HG02870 (cell line): ENCODE data around the gene TMEM130.

ENCODE experiments used
- ATAC-seq: cut with Tn5 transposase; IDR thresholded peaks from one replicate; pipeline ENCODE4 v1.9.1; 2021; ENCODE audit warnings: mild to moderate bottlenecking, moderate library complexity; ENCODE audit not compliant: unreplicated experiment

Gene TMEM130, protein sequence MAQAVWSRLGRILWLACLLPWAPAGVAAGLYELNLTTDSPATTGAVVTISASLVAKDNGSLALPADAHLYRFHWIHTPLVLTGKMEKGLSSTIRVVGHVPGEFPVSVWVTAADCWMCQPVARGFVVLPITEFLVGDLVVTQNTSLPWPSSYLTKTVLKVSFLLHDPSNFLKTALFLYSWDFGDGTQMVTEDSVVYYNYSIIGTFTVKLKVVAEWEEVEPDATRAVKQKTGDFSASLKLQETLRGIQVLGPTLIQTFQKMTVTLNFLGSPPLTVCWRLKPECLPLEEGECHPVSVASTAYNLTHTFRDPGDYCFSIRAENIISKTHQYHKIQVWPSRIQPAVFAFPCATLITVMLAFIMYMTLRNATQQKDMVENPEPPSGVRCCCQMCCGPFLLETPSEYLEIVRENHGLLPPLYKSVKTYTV

DNA sequence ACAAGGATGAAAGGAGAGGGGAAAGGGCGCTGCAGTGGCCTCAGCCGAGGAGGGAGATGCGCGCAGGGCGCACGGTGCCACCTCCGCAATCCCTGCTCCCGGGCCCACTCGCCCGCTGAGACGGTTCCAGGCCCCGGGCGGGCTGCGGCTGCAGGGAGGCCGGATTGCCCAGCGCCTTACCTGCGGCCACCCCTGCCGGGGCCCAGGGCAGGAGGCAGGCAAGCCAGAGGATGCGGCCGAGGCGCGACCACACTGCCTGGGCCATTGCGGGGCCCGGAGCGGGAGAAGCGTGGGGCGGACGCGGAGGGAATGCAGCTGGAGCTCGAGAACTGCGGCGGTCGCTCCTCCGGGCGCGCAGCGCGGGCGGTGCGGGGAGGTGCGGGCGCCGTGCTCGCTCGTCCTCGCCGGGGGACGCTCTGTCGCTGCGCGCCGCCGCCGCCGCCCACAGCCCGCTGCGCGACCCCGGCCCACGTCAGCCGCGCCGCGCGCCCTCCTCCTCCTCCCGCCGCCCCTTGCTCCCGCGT, at the start of gene TMEM130:
TMEM130 (minus strand) TSS at position 418 of the 524 bp plus-strand sequence; CDS start at position 265, 153 bp downstream.
- ATAC-seq: no peak

DNA sequence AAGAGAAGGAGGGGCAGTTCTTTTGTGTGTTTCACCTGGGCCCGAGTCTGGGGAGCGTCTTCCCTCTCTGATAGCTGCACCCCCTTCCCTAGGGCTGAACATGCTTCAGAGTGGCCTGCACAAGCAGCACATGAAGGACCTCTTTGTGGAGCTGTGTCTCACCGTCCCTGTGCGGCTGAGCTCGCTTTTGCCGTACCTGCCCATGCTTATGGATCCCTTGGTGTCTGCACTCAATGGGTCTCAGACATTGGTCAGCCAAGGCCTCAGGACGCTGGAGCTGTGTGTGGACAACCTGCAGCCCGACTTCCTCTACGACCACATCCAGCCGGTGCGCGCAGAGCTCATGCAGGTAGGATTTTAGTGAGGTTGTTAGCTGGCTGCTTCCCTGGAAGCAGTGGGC, 47.5 kb upstream of the TMEM130 start:
- no peak for ATAC-seq

DNA sequence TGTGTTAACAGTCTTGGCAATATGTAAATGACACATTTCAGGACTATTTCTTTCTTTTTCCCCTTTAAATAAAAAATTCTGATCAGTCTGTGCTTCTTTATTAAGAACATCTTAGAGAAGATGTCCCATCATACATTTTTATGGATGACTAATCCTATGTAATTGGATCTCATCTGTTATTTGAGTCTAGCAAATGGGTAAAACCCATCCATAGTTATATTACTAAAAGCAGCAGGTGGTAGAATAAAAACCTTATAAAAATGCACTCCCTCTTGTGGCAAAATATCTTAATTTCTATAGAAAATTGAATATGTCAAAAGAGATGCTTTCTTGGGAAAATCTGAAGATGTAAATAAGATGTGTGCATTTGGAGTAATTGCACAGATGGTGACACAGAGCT, 43.8 kb upstream of the TMEM130 start:
- no peak for ATAC-seq

DNA sequence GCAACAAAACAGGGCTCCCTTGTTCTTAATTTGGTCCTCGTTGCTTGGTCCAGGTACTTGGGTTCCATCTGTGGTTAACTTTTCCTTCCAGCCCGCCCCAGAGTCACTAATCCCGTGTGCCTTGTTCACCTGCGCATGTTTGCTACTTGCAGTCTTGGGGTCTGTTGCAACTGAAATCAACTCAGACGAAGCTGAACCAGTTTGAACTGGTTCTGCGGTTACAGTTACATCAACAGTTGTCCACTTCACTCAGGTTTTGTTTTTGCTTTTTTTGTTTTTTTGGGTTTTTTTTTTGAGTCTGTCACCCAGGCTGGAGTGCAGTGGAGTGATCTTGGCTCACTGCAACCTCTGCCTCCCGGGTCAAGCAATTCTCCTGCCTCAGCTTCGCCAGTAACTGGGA, 43.2 kb upstream of the TMEM130 start:
- no peak for ATAC-seq

DNA sequence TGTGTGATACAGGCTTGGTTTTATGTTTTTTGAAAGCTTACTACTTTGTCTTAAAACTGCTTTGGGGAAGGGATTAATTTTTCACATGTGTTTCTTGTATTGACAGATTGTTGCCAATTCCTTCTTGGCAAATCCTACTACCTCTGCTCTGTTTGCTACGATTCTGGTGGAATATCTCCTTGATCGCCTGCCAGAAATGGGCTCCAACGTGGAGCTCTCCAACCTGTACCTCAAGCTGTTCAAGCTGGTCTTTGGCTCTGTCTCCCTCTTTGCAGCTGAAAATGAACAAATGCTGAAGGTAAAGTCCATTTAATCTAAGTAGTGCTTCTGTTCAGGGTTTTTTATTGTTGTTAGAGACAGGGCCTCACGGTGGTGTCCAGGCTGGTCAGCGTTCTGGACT, 42.1 kb upstream of the TMEM130 start:
- no peak for ATAC-seq

DNA sequence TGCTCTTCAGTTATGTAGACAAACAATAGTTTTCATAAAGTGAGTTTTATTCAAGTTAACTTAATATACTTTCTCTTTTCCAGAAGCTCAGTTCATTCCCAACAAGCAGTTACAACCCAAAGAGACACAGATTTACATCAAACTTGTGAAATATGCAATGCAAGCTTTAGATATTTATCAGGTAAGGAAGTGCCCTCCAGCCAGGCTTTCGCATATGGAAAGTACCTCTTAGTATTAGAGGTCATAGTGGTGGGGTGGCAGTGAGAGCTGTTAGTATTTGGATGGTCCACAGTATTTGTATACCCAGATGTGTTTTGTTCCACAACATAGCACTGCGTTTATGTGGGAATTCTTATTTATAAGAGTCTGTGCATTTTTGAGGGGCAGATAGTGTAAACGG, 40.6 kb upstream of the TMEM130 start:
- ATAC-seq: no peak

DNA sequence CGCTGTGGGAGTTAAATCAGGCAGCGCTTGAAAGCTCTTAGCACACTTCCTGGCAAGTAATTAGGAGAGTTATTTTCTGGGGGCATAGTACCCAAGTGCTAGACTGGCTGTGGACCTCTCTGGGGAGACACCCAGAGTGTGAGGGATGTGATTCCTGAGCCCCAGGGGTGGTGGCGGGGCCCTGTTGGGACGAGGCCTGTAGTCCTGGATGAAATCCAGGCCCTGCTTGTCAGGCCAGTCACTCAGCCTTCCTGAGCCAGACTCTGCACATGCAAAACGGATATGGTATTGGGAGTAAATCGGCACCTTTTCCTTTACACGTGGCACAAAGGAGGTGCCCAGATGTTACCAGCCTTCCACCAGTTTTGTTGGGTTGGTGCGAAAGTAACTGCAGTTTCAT, 39.7 kb upstream of the TMEM130 start:
- no peak for ATAC-seq

DNA sequence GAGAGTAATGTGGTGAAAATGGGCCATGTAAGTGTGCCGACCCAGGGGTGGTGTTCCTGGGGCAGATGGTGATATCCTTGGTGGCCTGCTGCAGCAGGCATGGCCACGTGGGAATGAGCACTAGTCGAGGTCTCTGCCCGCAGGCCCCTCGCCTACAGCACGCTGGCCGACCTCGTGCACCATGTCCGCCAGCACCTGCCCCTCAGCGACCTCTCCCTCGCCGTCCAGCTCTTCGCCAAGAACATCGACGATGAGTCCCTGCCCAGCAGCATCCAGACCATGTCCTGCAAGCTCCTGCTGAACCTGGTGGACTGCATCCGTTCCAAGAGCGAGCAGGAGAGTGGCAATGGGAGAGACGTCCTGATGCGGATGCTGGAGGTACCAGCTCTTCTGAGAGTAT, 38.8 kb upstream of the TMEM130 start:
- no peak for ATAC-seq

DNA sequence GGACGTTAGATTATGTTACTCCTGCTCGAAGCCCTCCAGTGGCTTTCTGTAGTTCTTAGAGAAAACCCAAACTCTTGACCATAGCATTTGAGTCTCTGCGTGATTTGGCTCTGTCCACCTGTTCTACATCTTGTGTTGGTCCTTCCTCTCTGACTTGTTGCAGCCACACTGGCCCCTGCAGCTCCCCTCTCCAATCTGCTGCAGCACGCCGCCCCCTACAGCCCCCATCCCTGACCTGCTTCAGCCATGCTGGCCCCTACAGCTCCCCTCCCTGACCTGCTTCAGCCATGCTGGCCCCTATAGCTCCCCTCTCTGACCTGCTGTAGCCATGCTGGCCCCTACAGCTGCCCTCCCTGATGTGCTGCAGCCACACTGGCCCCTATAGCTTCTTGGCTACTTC, 37.8 kb upstream of the TMEM130 start:
- ATAC-seq: no peak

DNA sequence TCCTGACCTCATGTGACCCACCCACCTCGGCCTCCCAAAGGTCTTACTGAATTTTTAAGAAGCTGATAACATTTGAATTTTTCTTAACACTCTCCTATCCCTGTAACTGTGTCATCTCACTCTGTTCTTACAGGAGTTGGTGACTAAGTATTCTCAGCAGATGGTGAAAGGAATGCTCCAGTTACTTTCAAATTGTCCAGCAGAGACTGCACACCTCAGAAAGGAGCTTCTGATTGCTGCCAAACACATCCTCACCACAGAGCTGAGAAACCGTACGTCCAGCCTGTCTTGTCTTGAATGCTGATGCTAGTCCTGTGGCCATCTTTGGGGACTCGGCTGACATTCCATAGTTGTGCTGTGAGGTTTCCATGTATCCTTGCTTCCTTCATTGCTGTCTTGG, 33.4 kb upstream of the TMEM130 start:
- no peak for ATAC-seq

DNA sequence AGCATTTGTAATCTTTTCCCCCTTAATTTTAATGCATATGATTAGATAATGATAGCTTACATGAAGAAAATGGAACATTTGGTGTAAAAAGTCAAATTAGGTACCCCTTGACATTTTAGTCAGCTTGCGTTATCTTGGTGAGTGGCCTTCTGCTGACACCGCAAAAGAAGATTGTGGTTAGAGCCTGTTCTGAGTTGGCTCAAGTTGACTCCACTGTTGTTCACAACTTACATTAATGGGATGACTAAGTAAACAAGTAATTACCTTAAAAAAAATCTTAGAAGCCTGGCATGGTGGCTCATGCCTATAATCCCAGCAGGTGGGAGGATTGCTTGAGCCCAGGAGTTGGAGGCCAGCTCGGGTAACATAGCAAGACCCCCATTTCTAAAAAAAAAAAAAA, 32.7 kb upstream of the TMEM130 start:
- ATAC-seq: no peak

DNA sequence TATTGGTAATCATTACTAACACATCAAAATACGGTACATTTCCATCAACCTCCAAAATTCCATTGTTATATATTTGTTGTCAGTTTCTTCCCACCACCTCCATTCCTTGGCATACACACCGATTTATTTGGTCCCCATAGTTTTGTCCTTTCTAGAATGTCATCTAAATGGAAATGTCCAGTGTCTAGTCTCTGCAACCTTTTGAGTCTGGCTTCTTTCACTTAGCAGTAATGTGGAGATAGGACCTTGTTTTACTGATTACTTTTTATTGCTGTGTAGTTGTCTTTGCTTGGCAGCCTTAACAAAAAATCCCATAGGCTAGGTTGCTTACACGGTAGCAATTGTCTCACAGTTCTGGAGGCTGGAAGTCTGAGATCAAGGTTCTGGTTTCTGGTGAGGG, 31.0 kb upstream of the TMEM130 start:
- ATAC-seq: no peak

DNA sequence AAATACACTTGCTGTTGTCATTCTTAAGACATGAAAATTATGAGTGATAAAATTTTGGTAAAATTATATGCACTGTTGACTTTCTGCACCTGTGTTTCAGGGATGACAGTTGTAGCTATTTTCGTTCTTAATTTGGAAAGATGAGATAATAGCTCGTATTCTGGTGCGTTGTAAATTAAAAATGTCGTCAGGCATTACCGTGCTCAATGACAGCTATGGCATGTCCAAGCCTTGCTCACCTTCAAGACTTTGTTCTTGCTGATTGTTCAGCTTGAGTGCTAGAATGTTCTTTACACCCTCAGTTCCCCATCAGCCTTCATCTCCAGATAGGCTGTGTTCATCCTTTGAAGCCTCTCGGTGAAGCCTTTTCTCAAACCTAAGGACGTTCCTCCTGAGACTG, 30.0 kb upstream of the TMEM130 start:
- ATAC-seq: no peak

DNA sequence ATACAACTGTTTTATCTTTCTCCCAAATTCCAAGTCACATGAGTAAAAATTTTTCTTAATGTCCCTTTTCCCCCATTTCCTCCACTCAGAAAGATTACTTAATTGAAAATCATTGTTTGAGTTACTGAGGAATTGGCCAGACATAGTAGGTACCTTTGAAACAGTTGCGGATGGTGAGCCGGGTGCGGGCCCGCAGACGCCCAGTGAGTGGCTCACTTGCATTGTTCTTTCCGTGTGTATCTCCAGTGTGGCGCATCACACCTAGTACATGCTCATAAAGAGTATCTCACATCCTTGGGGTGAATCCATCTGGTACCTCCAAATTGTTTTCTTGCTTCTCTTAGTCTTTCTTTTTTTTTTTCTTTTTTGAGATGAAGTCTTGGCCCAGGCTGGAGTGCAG, 22.8 kb upstream of the TMEM130 start:
- no peak for ATAC-seq

DNA sequence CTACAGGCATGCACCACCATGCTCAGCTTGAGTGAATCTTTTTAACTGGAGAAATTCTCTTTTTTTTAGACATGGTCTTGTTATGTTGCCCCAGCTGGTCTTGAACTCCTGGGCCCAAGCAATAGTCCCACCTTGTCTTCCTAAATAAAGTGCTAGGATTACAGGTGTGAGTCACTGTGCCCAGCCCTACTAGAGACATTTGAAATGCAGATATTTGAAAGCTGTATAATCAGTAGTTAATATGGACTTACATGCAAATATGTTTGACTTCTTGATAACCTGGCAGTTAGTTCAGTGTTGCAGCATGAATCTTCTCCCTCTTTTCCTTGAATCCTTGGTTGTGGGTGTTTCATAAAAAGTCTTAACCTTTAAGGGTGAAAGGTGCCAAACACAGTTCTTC, 17.2 kb upstream of the TMEM130 start:
- no peak for ATAC-seq

DNA sequence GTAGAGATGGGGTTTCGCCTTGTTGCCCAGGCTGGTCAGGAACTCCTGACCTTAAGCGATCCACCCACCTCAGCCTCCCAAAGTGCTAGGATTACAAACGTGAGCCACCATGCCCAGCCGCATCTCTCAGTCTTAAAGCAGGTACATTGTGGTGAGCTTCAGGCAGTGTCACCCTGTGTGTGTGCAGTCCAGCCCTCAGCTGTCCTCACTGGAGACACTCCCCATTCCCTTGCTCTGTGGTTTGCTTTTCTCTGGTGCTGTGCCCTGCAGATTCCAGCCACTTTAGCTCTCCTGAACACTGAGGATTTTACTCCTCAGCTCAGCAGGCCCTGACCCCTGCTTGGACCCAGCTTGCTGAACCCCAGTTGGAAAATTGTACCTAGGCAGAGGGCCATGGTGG, 14.6 kb upstream of the TMEM130 start:
- no peak for ATAC-seq

DNA sequence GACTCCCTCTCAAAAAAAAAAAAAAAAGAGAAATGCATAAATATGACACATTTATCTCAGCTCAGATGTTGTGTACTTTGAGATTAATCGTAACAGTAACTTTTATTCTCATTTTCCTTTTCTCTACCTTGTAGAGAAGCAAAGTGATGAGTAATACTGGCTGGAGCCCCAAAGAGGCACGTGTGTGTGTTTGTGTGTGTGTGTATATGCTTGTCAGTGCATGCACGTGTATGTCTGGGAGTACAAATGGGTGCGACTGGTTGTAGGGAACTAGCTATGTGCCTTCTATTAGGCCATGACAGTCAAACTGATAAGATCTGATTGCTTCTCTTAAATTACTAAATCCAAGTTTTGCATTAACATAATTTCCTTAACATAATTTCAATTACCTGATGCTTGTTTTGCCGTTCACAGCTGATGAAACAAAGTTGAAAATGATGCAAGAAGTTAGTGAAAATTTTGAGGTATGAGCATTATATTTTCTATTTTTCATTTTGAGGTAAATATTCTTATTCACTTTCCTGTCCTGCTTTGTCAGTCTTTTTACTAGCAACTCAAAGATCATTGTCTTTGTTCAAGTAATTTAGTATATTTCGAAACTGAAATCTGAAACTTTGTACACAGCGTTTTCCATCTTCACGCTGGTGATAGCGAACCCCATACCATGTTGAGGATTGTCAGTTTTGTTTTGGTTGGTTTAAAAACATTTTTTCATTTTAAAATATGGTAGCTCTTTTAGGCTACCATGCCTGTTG, 11.9 kb upstream of the TMEM130 start:
- ATAC-seq: no peak

DNA sequence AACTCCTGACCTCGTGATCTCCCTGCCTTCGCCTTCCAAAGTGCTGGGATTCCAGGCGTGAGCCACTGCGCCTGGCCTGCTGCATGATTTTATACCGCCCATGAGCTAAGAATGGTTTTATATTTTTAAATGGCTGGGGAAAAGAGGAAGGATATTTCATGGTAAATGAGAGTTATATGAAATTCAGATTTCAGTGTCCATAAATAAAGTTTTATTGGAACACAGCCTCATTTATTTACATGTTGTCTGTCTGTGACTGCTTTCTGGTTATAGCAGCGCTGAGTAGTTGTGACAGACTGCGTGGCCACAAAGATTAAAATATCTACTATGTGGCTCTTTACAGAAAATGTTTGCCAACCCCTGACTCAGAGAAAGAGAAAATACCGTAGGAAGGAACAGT, 10.7 kb upstream of the TMEM130 start:
- no peak for ATAC-seq

DNA sequence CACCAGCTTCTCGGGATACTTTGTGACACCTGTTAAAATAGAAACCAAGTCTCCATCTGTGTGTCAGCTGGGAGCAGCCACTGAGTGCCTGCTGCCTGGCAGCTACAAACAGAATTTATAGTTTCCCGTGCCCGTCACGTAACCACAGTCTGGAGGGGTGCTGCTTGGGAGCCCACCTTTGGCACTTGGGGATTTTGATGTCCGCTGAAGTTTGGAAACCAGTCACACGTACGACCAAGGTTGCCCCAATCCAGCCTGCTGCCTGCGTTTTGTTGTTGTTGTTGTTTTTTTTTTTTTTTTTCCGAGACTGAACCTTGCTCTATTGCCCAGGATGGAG, 10.1 kb upstream of the TMEM130 start:
- no peak for ATAC-seq

DNA sequence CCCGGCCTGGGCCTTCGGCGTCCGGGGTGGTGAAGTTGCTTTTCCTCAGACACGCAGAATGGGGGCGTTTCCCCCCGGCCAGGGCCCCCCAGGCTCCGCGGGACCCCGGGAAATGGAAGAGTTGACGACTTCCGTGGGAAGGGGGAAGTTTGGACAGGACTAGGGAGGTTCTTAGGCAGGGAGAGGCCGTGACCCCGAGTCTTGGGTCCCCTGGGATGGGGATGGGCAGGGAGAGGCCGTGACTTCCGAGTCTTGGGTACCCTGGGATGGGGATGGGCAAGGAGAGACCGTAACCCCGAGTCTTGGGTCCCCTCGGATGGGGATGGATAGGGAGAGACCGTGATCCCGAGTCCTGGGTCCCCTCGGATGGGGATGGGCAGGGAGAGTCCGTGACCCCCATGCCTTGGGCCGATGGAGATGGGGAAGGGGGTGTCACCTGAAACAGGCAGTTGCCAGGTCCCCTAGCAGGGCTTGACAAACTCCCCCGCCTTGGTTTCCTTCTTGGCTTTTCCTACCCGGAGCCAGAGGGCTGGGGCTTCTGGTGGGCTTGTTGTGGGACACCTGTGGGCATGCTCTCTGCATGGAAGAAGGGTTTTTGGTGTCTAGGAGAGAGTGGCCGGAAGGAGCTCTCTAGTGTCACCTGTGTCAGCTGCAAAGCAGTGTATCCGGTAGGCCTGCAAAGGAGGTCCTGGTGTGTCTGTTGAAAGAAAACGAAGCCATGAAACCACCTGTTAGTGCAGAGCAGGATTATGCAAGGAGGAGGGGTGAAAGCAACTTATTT, 9.6 kb upstream of the TMEM130 start:
- peak; percentile 81 for ATAC-seq

DNA sequence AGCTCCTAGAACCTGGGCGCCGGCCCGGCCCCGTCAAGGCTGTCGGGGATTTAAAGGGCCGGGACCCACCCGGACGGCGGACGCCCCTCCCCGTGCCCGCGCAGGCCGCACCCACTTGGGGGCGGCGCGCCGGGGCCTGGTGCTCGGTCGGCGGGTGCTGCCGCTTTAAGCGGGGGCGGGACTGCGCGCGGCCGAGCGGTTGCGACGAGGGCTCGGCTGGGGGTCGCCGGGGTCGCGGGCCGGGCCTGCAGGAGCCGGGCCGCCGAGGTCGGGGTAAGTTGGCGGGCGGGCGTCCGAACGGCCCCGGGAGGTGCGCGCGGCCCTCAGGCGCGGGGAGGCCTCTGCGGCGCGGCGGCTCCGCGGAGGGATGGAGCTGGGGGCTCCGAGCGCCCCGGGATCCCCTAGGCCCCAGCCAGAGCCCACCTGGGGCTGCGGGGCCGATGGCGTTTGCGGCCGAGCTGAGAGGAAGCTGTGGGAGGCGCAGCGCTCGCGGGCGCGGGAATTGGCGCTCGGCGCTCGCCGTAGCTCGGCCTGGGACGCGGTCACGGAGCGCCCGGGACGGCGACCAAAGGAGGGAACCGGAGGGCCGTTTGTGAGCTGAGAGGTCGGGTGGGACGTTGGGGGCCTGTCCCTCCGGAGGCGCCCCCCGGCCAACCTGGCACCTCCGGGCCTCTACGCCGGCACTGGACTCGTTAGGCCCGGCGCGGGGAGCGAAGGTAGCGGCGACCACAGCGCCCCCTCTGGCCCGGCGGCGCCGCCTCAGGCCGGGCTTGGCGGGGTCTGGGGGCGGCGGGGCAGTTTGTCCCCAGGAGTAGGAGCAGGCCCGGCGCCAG, 8.8 kb upstream of the TMEM130 start, which contains the start of gene TRRAP:
TRRAP (plus strand) TSS at position 168 of the 833 bp plus-strand sequence. CDS start 2,619 bp downstream, outside the sequence.
- peak; percentile 57 for ATAC-seq
